ENCODE measurements around the gene GADL1.

The GADL1 gene

GRCh38 chr3:30875505-30875904 lies 19.0 kb downstream of the GADL1 start:
- no peak for TF ChIP-seq CTCF (IDR thresholded peaks at IDR 0.05)

GRCh38 chr3:30873671-30874070 lies 20.8 kb downstream of the GADL1 start:
- TF ChIP-seq CTCF (IDR thresholded peaks at IDR 0.05) = no peak

GRCh38 chr3:30872879-30873278 lies 21.6 kb downstream of the GADL1 start:
- TF ChIP-seq CTCF (IDR thresholded peaks at IDR 0.05) = no peak

- no peak for TF ChIP-seq CTCF (IDR thresholded peaks at IDR 0.05)
Measured at GRCh38 chr3:30871720-30872119, 22.7 kb downstream of the GADL1 start.

GRCh38 chr3:30864836-30865235 lies 29.6 kb downstream of the GADL1 start:
- no peak for TF ChIP-seq CTCF (IDR thresholded peaks at IDR 0.05)

- TF ChIP-seq CTCF (IDR thresholded peaks at IDR 0.05) = no peak
Measured at GRCh38 chr3:30864132-30864531, 30.3 kb downstream of the GADL1 start.

- TF ChIP-seq CTCF (IDR thresholded peaks at IDR 0.05) = no peak
Measured at GRCh38 chr3:30862004-30862403, 32.5 kb downstream of the GADL1 start.

- TF ChIP-seq CTCF (IDR thresholded peaks at IDR 0.05) = no peak
Measured at GRCh38 chr3:30858894-30859389, 35.5 kb downstream of the GADL1 start.
